ENCODE data around the gene CREG1.

CREG1 gene

DNA sequence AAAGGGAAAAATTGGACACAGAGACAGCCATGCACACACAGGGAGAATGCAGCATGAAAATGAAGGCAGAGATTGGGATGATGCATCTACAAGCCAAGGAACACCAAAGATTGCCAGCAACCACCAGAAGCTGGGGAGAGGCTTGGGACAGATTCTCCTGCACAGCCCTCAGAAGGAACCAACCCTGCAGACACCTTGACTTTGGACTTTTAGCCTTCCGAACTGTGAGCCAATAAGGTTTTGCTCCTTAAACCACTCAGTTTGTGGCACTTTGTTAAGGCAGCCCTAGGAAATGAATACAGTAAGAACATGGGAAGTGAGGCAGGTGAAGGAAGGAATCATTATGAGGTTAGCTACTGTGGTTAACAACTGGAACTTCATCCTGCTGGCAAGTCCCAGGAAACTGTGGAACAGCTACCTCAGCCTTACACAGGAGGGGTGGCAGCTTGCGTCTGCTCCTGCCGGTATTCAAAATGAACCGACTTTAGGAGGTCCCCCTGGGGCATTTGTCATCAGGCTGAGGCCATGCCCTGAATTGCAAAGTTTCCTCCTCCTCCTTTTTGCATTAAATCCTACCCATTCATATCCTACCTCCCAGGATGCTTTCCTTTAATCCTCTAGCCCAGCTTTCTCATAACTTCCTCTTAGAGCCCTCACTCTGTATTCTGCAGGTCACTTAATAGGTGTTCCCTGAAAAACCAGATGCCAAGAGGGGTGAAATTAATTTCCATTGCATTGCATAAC is 50.7 kb downstream of the CREG1 start:
- Histone ChIP-seq H3K9ac (ENCODE audit: low read length) (no peak overlapping the region), H3K36me3 (ENCODE audit: control insufficient read depth, insufficient read depth, low read length) (no peaks in the 10 kb centered on the region), H3K4me3 (ENCODE audit: low read depth, low read length) (no peak overlapping the region), H3K27ac (ENCODE audit: low read depth, low read length) (no peak overlapping the region), H3K27me3 (ENCODE audit: control insufficient read depth, insufficient read depth, low read length) (no peaks in the 10 kb centered on the region), H3K4me1 (ENCODE audit: control insufficient read depth, insufficient read depth, low read length) (peaks cover 32% of the 10 kb centered on the region), H3K9me3 (ENCODE audit: control insufficient read depth, insufficient read depth, low read depth, low read length) (no peaks in the 10 kb centered on the region)

DNA sequence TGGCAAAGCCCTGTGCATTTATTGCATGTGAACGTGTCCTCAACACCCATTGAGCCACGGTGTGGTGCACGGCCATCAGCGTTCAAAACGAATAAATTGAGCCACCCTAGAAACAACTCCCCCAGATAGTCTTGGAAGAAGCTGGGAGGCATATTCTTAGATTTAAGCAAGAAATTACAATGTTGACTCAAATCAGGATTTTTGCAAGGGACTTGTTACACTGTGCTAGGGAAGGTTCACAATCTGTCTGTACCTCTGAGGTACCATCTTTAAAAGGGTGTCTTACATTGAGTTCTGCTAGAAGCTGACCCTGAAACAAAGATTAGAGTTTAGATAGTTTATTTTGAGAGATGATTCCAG is 51.4 kb downstream of the CREG1 start:
- Histone ChIP-seq H3K9ac (ENCODE audit: low read length) (no peak overlapping the region), H3K9me3 (ENCODE audit: control insufficient read depth, insufficient read depth, low read depth, low read length) (no peaks in the 10 kb centered on the region), H3K27me3 (ENCODE audit: control insufficient read depth, insufficient read depth, low read length) (no peaks in the 10 kb centered on the region), H3K4me3 (ENCODE audit: low read depth, low read length) (no peak overlapping the region), H3K27ac (ENCODE audit: low read depth, low read length) (no peak overlapping the region), H3K36me3 (ENCODE audit: control insufficient read depth, insufficient read depth, low read length) (no peaks in the 10 kb centered on the region), H3K4me1 (ENCODE audit: control insufficient read depth, insufficient read depth, low read length) (peaks cover 32% of the 10 kb centered on the region)

DNA sequence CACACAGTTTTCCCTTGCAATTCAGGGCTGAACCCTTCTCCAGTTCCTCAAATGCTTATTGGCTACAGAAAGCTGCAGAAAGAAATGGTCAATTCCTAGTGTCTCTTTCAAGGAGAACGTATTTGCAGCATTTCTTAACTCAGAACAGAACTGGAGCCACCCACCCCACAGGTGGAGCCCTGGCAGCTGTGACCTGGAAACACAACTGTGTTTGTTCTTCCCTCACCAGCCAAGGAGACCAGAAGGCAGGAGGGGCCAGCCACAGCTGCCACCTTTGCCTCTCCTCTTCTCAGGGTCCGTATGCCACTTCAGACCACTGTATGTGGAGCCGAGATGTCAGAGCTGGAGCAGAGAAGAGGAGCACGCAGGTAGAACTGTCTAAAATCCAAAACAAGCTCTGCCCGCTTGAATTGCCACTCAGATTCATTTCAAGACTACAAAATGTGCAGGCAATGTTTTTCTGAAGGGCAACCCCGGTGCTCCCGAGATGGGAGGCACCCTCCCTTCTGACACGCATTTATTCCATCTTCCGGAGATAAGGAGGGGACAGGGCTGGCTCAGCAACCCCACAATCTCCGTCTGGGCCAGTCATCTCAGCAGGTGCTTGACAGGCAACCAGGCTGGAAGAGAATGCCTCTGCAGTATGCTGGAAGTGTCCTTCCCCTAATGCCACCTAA is 51.9 kb downstream of the CREG1 start:
- Histone ChIP-seq H3K36me3 (ENCODE audit: control insufficient read depth, insufficient read depth, low read length) (no peaks in the 10 kb centered on the region), H3K9me3 (ENCODE audit: control insufficient read depth, insufficient read depth, low read depth, low read length) (no peaks in the 10 kb centered on the region), H3K4me1 (ENCODE audit: control insufficient read depth, insufficient read depth, low read length) (peaks cover 32% of the 10 kb centered on the region), H3K9ac (ENCODE audit: low read length) (no peak overlapping the region), H3K27me3 (ENCODE audit: control insufficient read depth, insufficient read depth, low read length) (no peaks in the 10 kb centered on the region), H3K4me3 (ENCODE audit: low read depth, low read length) (no peak overlapping the region), H3K27ac (ENCODE audit: low read depth, low read length) (no peak overlapping the region)

DNA sequence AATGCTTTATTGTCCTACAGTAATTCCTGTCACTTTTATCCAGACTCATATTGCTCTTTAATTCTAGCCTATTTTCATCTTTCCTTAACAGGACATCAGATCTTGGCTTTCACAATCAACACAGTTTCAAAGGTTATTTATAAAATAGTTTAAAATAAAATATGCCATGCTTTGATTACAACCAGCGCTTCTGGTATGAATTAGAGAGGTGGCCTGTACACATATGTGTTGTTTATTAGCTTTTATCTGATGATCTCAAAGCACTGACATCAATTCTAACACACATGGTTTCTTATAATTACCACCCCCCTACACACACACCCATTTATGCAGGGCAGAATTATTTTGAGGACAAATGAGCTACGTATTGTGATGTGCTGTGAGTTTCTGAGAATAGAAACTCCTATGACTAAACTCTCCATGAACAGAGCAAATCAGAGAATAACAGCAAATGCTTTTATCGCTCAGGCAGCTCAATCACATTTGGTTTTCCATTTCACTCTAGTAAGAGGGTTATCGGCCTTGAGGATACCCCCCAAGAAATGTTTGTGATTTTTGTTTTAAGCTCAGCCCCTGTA is 53.2 kb downstream of the CREG1 start:
- H3K36me3 ChIP-seq (ENCODE audit: control insufficient read depth, insufficient read depth, low read length): no peaks in the 10 kb centered on the region
- peaks cover 32% of the 10 kb centered on the region for H3K4me1 ChIP-seq (ENCODE audit: control insufficient read depth, insufficient read depth, low read length)
- H3K4me3 ChIP-seq (ENCODE audit: low read depth, low read length): no peak overlapping the region
- no peak overlapping the region for H3K9ac ChIP-seq (ENCODE audit: low read length)
- H3K9me3 ChIP-seq (ENCODE audit: control insufficient read depth, insufficient read depth, low read depth, low read length): no peaks in the 10 kb centered on the region
- no peaks in the 10 kb centered on the region for H3K27me3 ChIP-seq (ENCODE audit: control insufficient read depth, insufficient read depth, low read length)
- H3K27ac ChIP-seq (ENCODE audit: low read depth, low read length): no peak overlapping the region

GRCh38 chr1:167499664-167500101 is 53.9 kb downstream of the CREG1 start:
- Histone ChIP-seq H3K4me1 (ENCODE audit: control insufficient read depth, insufficient read depth, low read length) (peaks cover 32% of the 10 kb centered on the region), H3K9ac (ENCODE audit: low read length) (no peak overlapping the region), H3K27me3 (ENCODE audit: control insufficient read depth, insufficient read depth, low read length) (no peaks in the 10 kb centered on the region)

DNA sequence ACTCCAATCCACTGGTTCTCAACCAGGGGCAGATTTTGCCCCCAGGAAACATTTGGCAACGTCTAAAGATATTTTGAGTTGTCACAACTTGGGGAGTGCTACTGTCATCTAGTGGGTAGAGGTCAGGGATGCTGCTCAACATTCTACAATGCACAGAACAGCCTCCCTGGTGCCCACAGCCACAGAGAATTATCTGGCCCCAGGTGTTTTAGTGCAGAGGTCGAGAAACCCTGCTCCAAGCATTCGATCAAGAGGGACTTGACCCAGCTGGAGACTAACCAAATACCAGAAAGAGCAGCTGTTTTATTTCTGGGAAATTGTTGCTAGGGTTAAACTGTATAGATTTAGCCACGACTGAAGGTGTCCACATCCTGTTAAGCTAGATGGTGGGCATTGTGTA is 54.5 kb downstream of the CREG1 start:
- H3K9ac ChIP-seq (ENCODE audit: low read length): no peak overlapping the region
- H3K36me3 ChIP-seq (ENCODE audit: control insufficient read depth, insufficient read depth, low read length): no peaks in the 10 kb centered on the region
- H3K27ac ChIP-seq (ENCODE audit: low read depth, low read length): no peak overlapping the region
- H3K27me3 ChIP-seq (ENCODE audit: control insufficient read depth, insufficient read depth, low read length): no peaks in the 10 kb centered on the region
- no peak overlapping the region for H3K4me3 ChIP-seq (ENCODE audit: low read depth, low read length)
- H3K9me3 ChIP-seq (ENCODE audit: control insufficient read depth, insufficient read depth, low read depth, low read length): no peaks in the 10 kb centered on the region
- H3K4me1 ChIP-seq (ENCODE audit: control insufficient read depth, insufficient read depth, low read length): peaks cover 27% of the 10 kb centered on the region

More at GRCh38 chr1:167499664-167500101, 53.9 kb downstream of the CREG1 start:
- no peak overlapping the region for H3K4me3 ChIP-seq (ENCODE audit: low read depth, low read length)
- no peaks in the 10 kb centered on the region for H3K36me3 ChIP-seq (ENCODE audit: control insufficient read depth, insufficient read depth, low read length)
- H3K27ac ChIP-seq (ENCODE audit: low read depth, low read length): no peak overlapping the region
- H3K9me3 ChIP-seq (ENCODE audit: control insufficient read depth, insufficient read depth, low read depth, low read length): no peaks in the 10 kb centered on the region

- H3K36me3 ChIP-seq (ENCODE audit: control insufficient read depth, insufficient read depth, low read length): no peaks in the 10 kb centered on the region
- no peaks in the 10 kb centered on the region for H3K9me3 ChIP-seq (ENCODE audit: control insufficient read depth, insufficient read depth, low read depth, low read length)
- no peak overlapping the region for H3K9ac ChIP-seq (ENCODE audit: low read length)
- H3K4me3 ChIP-seq (ENCODE audit: low read depth, low read length): no peak overlapping the region
- peaks cover 14% of the 10 kb centered on the region for H3K4me1 ChIP-seq (ENCODE audit: control insufficient read depth, insufficient read depth, low read length)
- H3K27ac ChIP-seq (ENCODE audit: low read depth, low read length): no peak overlapping the region
- H3K27me3 ChIP-seq (ENCODE audit: control insufficient read depth, insufficient read depth, low read length): no peaks in the 10 kb centered on the region
Measured at GRCh38 chr1:167496797-167497619, 56.6 kb downstream of the CREG1 start.

- H3K4me1 ChIP-seq (ENCODE audit: control insufficient read depth, insufficient read depth, low read length): peaks cover 24% of the 10 kb centered on the region
- H3K27me3 ChIP-seq (ENCODE audit: control insufficient read depth, insufficient read depth, low read length): no peaks in the 10 kb centered on the region
- H3K9ac ChIP-seq (ENCODE audit: low read length): no peak overlapping the region
- H3K9me3 ChIP-seq (ENCODE audit: control insufficient read depth, insufficient read depth, low read depth, low read length): no peaks in the 10 kb centered on the region
- H3K27ac ChIP-seq (ENCODE audit: low read depth, low read length): no peak overlapping the region
- no peaks in the 10 kb centered on the region for H3K36me3 ChIP-seq (ENCODE audit: control insufficient read depth, insufficient read depth, low read length)
- no peak overlapping the region for H3K4me3 ChIP-seq (ENCODE audit: low read depth, low read length)
Measured at GRCh38 chr1:167493372-167493771, 60.2 kb downstream of the CREG1 start.

- H3K27ac ChIP-seq (ENCODE audit: low read depth, low read length): no peak overlapping the region
- no peaks in the 10 kb centered on the region for H3K27me3 ChIP-seq (ENCODE audit: control insufficient read depth, insufficient read depth, low read length)
- H3K4me3 ChIP-seq (ENCODE audit: low read depth, low read length): no peak overlapping the region
- no peaks in the 10 kb centered on the region for H3K36me3 ChIP-seq (ENCODE audit: control insufficient read depth, insufficient read depth, low read length)
- no peak overlapping the region for H3K9ac ChIP-seq (ENCODE audit: low read length)
- H3K4me1 ChIP-seq (ENCODE audit: control insufficient read depth, insufficient read depth, low read length): peaks cover 27% of the 10 kb centered on the region
- H3K9me3 ChIP-seq (ENCODE audit: control insufficient read depth, insufficient read depth, low read depth, low read length): no peaks in the 10 kb centered on the region
Measured at GRCh38 chr1:167492481-167492910, 61.1 kb downstream of the CREG1 start.

- Histone ChIP-seq H3K4me3 (ENCODE audit: low read depth, low read length) (no peak overlapping the region), H3K4me1 (ENCODE audit: control insufficient read depth, insufficient read depth, low read length) (peaks cover 27% of the 10 kb centered on the region), H3K9ac (ENCODE audit: low read length) (no peak overlapping the region), H3K9me3 (ENCODE audit: control insufficient read depth, insufficient read depth, low read depth, low read length) (no peaks in the 10 kb centered on the region), H3K36me3 (ENCODE audit: control insufficient read depth, insufficient read depth, low read length) (no peaks in the 10 kb centered on the region), H3K27ac (ENCODE audit: low read depth, low read length) (no peak overlapping the region), H3K27me3 (ENCODE audit: control insufficient read depth, insufficient read depth, low read length) (no peaks in the 10 kb centered on the region)
Measured at GRCh38 chr1:167491586-167492461, 61.7 kb downstream of the CREG1 start.

All from HUES6 (cell line).